HCT116 (cell line): ENCODE data around the gene WWOX.

Experiments
- ELF1 ChIP-seq: IDR thresholded peaks from 2 replicates; pipeline ENCODE4 v1.6.1; 2012; ENCODE audit warnings: low read depth, borderline replicate concordance
- YY1 ChIP-seq: IDR thresholded peaks from 2 replicates; pipeline ENCODE4 v1.6.1; 2011; ENCODE audit warnings: low read length, low read depth, moderate library complexity, mild to moderate bottlenecking; ENCODE audit not compliant: insufficient replicate concordance; ENCODE audit errors: extremely low read depth
- TF ChIP-seq, protein P1 (sequence below), 3 experiments: fragments of 200-600 bp in 1 of 3; sonication (generic) in 1 of 3; IDR thresholded peaks in 2 of 3; conservative IDR thresholded peaks in 1 of 3; 2 replicates each; pipeline ENCODE4 v1.5.1; 2012 to 2017; ENCODE audit warnings: low read depth in 2 of 3, low read length in 2 of 3, antibody characterized with exemption in 1 of 3, borderline replicate concordance in 1 of 3, control low read depth in 1 of 3, mild to moderate bottlenecking in 1 of 3, mixed read lengths in 1 of 3, mixed run types in 1 of 3, moderate library complexity in 1 of 3; ENCODE audit not compliant: insufficient read depth in 1 of 3

DNA sequence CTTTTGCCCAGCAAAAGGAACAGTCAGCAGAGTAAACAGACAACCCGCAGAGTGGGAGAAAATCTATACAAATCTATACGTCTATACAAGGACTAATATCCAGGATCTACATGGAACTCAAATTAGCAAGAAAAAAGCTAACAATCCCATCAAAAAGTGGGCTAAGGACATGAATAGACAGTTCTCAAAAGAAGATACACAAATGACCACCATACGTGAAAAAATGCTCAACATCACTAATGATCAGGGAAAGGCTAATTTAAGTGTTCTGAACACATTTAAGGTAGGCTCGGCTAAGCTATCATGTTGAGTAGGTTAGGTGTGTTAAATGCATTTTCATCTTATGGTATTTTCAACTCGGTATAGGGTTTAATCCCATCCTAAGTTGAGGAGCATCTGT is 598.0 kb downstream of the WWOX start:
- TF ChIP-seq YY1 (no peak), ELF1 (no peak)
- TF ChIP-seq, protein P1, sequence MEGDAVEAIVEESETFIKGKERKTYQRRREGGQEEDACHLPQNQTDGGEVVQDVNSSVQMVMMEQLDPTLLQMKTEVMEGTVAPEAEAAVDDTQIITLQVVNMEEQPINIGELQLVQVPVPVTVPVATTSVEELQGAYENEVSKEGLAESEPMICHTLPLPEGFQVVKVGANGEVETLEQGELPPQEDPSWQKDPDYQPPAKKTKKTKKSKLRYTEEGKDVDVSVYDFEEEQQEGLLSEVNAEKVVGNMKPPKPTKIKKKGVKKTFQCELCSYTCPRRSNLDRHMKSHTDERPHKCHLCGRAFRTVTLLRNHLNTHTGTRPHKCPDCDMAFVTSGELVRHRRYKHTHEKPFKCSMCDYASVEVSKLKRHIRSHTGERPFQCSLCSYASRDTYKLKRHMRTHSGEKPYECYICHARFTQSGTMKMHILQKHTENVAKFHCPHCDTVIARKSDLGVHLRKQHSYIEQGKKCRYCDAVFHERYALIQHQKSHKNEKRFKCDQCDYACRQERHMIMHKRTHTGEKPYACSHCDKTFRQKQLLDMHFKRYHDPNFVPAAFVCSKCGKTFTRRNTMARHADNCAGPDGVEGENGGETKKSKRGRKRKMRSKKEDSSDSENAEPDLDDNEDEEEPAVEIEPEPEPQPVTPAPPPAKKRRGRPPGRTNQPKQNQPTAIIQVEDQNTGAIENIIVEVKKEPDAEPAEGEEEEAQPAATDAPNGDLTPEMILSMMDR (IDR thresholded peaks at IDR 0.05 in 2 of 3, conservative IDR thresholded peaks at IDR 0.05 in 1 of 3; ENCODE audit: borderline replicate concordance in 1 of 3, insufficient read depth in 1 of 3, low read depth in 2 of 3, low read length in 2 of 3), result no peak
